HG02759 (cell line): Measurements from ENCODE around the gene LYPD6.

ENCODE experiments used
- ATAC-seq: cut with Tn5 transposase; IDR thresholded peaks from one replicate; pipeline ENCODE4 v1.9.1; 2021; ENCODE audit warnings: mild to moderate bottlenecking, moderate library complexity; ENCODE audit not compliant: unreplicated experiment

Gene LYPD6

DNA sequence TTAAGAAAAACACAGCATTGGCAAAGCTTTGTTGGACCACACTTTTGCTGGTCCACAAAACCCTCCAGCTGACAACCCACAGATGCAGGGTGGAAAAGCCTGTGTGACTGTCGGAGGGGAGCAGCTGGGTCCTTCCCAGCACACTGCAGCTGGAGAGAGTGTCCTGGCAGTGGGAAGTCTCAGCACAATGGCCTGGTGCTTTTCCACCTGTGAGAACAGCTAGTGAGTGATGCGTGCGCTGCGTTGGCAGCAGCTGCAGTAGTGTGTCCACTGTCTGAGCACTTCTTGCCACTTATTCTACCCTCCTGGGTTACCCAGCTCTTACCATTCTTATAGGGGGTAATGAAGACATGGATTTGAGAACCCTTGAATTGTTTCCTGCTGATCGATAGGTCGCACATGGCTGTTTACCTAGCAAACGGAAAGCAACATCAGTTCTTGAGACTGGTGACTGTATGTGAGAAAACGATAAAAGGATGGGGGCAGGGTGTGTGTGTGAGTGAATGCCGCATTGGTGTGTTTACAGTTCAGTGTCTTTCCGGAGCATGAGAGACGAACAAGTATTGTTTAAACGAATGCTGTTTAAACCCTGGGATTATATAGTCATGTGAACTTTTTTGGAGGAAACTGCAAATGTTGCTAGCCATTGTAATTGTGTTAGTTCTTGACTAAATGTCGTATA lies 69.7 kb downstream of the LYPD6 start:
- no peak for ATAC-seq

- ATAC-seq = no peak
Measured at GRCh38 chr2:149400997-149401396, 70.6 kb downstream of the LYPD6 start.

- no peak for ATAC-seq
Measured at GRCh38 chr2:149409506-149409905, 79.1 kb downstream of the LYPD6 start.

DNA sequence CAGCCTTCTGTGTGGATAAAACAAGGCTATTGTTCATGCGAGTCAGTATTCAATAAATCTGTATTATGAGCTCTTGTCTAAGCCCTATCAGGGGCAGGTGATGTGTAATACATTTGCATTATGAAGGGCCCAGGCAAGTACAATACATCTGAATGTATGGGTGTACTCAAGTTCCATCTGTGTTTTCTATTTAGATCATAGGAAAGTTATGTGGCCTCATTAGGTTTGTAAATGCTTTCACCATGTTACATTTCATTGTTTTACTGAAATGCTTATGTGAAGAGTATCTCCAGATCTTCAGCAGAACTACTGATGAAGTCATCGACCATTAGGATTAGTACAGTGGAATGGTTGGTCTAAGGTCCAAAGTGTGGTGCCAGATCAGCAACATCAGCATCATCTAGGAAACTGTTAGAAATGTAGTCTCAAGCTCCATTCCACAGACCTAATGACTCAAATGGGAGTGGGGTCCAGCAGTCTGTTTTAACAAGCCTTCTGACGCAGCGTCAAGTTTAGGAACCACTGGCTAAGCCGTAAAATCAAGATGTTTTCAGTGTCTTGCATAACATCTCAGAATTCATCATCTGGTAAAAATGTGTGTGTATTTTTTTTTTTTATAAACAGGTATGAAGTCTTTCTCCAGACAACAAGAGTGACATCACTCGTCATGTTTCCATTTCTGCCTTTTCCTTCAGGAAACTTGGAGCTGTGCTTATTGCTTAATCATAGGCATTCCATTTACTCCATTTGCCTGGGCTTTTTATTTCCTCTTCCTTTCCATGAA lies 80.5 kb downstream of the LYPD6 start:
- no peak for ATAC-seq

GRCh38 chr2:149413487-149413886 lies 83.1 kb downstream of the LYPD6 start:
- no peak for ATAC-seq

DNA sequence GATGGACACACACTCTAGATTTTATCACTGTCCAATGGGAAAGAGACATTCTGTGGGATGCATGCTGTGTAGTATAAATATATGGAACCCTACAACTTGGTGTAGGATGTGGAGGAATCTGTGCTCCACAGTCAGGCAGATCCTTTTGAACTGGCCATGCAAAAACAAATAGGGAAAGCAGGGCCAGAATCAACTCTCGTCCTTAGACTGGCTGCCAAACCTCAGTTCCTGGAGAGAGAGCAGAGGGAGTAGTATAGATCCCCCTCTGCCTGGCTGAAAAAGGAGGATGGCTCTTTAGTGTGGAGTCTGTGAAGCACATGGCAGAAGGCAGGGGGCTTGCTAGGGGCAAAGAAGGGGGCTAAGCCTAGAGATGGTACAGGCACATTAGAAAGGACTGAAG lies 84.7 kb downstream of the LYPD6 start:
- ATAC-seq = no peak

DNA sequence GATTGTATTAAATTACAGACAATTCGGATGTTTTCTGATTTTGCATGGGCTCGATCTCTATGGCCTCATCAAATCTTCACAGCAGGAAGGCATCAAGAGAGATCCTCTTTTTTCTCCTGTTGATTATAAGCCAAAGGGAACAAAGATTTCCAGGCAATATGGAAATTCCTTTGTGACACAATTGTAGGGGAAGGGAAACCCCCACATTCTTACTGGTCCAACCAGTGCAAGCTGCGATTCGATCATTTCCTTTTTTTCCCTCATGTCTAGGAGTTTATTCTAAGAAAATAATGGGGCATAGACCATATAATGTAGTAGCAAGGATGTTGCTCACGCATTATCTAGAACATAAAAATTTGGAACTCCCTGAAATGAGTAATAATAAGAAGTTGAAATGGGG lies 87.7 kb downstream of the LYPD6 start:
- no peak for ATAC-seq

DNA sequence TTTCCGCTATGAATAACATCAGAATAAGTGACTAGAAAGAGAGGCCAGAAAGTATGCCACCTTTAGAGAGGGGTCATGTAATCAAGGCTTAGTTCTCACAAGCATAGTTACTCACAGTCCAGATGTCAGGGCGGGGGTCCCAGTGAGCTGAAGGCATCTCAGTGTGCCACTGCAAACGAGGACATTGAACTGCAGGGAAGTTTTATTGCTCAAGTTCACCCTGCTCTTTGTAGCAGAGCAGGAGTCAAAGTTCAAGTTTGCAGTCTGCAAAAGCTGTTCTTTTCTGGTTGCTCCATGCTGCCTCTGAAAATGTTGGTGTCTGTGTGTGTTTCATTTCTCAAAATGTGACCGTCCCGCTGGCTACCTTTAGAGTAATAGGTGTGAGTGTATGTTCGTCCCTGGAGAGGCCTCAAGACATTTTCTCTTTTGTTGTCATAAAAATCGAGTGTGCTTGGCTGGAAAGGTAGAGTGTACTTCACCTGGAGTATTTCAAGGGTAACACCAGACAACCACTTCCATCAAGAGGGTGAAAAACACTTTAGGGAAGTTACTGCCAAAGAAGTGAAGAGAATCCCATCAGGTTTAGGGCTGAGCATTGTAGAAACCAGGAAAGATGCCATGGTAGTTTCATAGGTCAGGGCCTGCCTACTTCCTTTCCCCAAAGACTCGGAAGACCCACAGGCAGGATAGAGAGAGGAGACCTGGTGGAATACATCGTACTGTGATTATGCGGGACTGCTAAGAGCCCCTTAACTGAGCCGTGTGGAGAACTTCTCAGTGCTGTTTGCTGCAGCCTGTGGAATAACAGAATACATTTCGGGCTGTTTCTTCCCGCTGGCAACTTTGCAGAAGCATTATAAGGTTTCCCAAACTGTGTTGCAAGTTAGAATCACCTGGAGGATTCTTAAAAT lies 89.9 kb downstream of the LYPD6 start:
- no peak for ATAC-seq

GRCh38 chr2:149421791-149422190 lies 91.4 kb downstream of the LYPD6 start:
- no peak for ATAC-seq

- ATAC-seq = no peak
Measured at GRCh38 chr2:149422337-149422990, 92.1 kb downstream of the LYPD6 start.

DNA sequence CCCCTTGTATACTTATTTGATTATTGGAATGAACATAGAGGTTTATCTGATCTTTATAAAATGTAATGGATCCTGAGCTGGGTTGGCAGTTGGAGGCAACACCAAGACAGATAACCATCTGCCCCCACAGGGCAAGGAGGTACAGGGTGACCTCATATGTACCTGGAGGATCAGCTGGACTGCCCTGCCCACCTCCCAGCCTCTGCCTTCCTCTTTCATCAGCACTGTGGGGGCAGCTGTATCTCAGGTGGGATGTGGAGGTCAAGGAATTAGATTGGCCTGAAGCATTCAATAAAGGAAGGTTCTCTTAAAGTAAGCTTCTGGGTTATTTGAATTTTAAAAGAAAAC lies 92.6 kb downstream of the LYPD6 start:
- ATAC-seq = no peak

GRCh38 chr2:149423630-149424029 lies 93.2 kb downstream of the LYPD6 start:
- no peak for ATAC-seq

GRCh38 chr2:149427387-149427786 lies 97.0 kb downstream of the LYPD6 start:
- ATAC-seq = no peak

DNA sequence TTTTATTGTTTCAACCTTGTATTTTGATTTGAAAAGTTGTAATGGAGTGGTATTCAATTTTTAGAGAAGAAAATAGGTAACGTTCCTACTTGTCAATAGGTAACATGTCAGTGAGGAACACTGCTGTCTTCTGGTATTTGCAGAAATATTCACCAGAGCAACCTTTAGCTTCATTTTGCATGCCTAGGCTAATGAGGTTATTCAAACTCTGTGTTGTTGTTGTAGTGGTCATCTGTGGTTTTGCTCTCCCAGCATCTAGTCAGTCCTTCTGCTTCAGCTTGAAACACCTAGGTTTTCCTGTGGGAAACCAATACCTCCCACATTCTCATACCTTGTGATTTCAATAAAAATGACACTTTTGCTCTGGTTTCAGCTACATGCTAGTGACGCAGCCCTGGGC lies 98.4 kb downstream of the LYPD6 start:
- ATAC-seq = no peak

DNA sequence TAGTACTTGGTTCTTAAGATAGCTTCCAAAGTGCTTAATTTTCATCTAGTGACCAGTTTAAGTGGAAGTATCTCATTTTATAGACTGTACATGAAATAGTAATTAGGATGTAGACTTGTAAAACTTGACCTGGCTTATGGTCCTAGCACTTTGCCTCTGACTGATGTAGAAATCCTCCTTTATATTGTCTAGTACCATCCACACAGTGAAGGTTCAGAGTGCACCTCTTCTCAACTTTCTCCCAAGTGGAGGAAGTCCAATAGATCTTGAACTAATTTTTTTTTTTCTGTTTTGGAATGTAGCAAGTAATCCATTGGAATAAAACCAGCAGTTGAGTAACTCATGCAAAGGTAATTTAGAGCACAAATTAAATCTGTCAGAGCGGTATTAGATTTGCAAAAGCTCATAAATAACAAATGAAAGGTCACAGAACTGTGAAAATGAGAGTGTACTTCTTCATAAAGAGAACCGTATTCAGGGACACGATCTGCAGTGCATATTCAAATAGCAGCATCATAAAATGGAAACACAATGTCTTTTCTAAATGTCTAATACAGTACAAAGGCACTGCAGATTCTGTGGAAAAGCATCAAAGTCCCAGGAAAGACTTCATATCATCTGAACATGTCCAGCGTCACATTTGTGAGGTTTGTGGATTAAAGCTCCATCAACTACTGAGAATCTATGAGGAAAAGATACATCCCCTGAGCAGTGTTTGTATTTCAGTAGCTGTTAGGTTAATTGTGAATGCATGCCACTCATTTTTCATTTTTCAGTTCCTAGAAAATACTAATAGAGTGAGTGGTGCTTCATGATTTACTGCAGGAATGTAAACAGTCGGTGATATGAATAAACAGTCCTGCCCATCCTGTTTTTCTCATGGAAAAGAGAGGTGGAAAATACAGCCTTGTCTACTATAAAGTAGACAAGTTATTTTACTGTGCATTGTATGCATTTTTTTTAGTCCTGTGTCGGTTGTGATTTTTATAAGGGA lies 100.7 kb downstream of the LYPD6 start:
- no peak for ATAC-seq

- no peak for ATAC-seq
Measured at GRCh38 chr2:149438330-149438960, 108.1 kb downstream of the LYPD6 start.

DNA sequence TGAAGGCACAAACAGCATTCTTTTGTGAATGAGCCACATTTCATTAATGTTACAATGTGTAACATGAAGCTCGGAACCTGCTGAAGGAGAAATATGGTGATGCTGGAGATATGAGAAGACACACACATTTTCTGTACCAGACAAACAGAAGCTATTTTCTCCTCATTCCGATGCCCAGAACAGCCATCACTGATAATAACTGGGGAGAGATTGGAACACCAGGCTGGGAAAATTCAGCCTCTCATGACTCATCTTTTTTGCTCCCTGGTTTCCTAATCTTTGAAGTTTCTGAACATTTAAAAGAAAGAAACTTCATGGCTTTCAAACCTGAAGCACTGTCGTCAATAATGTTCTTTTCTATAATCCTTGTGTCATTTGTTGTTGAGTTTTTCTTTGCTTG lies 110.9 kb downstream of the LYPD6 start:
- ATAC-seq = no peak

DNA sequence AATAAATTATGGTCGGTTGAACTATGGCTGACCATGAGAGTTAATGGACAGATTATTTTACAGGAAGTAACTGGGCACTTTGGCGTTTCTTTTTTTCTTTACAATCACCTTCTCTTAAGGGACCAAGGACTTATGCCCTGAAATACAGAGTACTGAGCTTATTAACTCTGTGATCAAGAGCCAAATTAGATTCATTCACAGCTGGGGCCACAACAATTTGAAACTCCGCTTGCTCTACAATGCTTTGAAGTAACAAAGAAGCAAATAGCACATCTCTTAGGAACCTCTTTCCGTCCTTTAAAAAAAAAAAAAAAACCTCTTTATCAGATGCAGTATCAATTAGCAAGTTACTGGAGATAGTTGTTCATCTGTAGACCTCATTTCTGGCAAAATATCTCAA lies 112.0 kb downstream of the LYPD6 start:
- ATAC-seq = no peak

DNA sequence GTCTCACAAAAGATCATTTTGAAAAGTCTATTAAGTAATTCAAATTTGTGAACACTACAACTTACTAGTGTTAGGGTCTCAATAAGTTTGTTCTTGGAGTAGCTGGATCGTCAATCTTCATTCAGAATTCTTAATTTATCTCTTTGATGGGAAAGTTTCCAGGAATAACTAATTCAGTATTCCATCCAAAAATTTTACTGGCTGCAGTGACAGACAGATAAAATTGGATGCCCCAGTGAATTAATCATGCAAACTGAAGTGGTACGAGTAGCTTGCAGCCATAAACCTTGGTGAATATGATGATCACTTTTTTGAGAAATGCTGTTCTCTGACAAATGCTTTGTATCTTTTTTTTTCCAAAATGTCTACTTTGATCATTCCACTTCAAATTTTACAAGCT lies 112.8 kb downstream of the LYPD6 start:
- no peak for ATAC-seq
